A549 treated with AZD9567 at 1 μM for 4 hours (cell line): ENCODE results near the gene RBMY1D. TPM values are rescaled to one million over a fixed set of nuclear protein-coding genes. Genes with fewer than 3 reads are reported as not detected.

Experiments used
- total RNA-seq: library from RNA; stranded (reverse); fragments of 200-300 nt; extraction: Qiagen RNA extraction; gene quantifications from 5 replicates; pipeline ENCODE4 v1.2.3, GENCODE V29; 2022; ENCODE audit not compliant: insufficient read depth

RBMY1D gene
- total RNA-seq, result not detected in 5 replicates

GRCh38 chrY:21894426-21894825, at the start of gene RBMY1D:
TSS of gene RBMY1D (minus strand) at chrY:21894526. CDS start at chrY:21892513, 2,013 bp downstream.

GRCh38 chrY:21917932-21918331, 23.6 kb upstream of the RBMY1D start, which contains the start of gene RBMY1E:
TSS of gene RBMY1E (minus strand) at chrY:21918032. CDS start at chrY:21916054, 1,978 bp downstream.

Other genes starting within 250 kb of the RBMY1D start
- gene RBMY1E, start 23.5 kb upstream of the RBMY1D start, total RNA-seq, result not detected in 5 replicates